Activated T-cell treated with anti-CD3 and anti-CD28 coated beads, Interleukin-2, amount 50 U/mL, for 72 hours (primary cell): ENCODE measurements around the gene DOCK6. TPM values are rescaled to one million over a fixed set of nuclear protein-coding genes. Genes with fewer than 3 reads are reported as not detected.

Experiments used
- ATAC-seq, 2 donors: fragments of 150-1000 bp; cut with Tn5 transposase; replicated peaks in 1 of 2; 2 replicates each; pipeline ENCODE4 v1.10.0; 2021; ENCODE audit warnings: moderate library complexity in 2 of 2, mild to moderate bottlenecking in 1 of 2
- DNase-seq, 2 donors: peaks; one replicate each; pipeline ENCODE4 v3.0.0; 2021 to 2022; ENCODE audit warnings: mixed read lengths in 1 of 2
- H3K27ac Mint-ChIP-seq: one replicate; pipeline ENCODE4 v1.8.0; 2022; ENCODE audit warnings: mild to moderate bottlenecking, moderate library complexity, mixed read lengths
- H3K27me3 Mint-ChIP-seq: one replicate; pipeline ENCODE4 v1.8.0; 2022; ENCODE audit warnings: low read depth, mixed read lengths
- H3K36me3 Mint-ChIP-seq, 2 donors: one replicate each; pipeline ENCODE4 v1.8.0; 2022; ENCODE audit warnings: mixed read lengths in 2 of 2, mild to moderate bottlenecking in 1 of 2; ENCODE audit not compliant: insufficient read depth in 2 of 2
- H3K4me1 Mint-ChIP-seq: one replicate; pipeline ENCODE4 v1.8.0; 2022; ENCODE audit warnings: low read depth, mixed read lengths
- H3K4me3 Mint-ChIP-seq, 2 donors: one replicate each; pipeline ENCODE4 v1.8.0; 2022; ENCODE audit warnings: mild to moderate bottlenecking in 2 of 2, mixed read lengths in 2 of 2, moderate library complexity in 2 of 2
- H3K9me3 Mint-ChIP-seq, 2 donors: one replicate each; pipeline ENCODE4 v1.8.0; 2022; ENCODE audit warnings: mixed read lengths in 2 of 2
- total RNA-seq, 2 donors: library from RNA; stranded (reverse); gene quantifications; one replicate each; pipeline ENCODE4 v1.2.3, GENCODE V29; 2022

Gene DOCK6
- 1 to 10 TPM; 8.4 to 9.1 TPM for total RNA-seq

- Mint-ChIP-seq H3K36me3 (peaks cover 0 to 2% of the 10 kb centered on the region in 2 donors), H3K27me3 (peaks cover 31% of the 10 kb centered on the region), H3K9me3 (no peaks in the 10 kb centered on the region), H3K4me3 (peak within 1 kb of the TSS; percentile 78 to 81), H3K27ac (no peak within 1 kb of the TSS), H3K4me1 (no peaks in the 10 kb centered on the region)
- DNase-seq = peak; percentile 45 to 58
- peak; percentile 86 for ATAC-seq
Observed at GRCh38 chr19:11261971-11262839, at the start of gene DOCK6. DOCK6 (minus strand) TSS chr19:11262524; CDS start chr19:11262440, 84 bp downstream.

GRCh38 chr19:11306337-11306736, 44.0 kb upstream of the DOCK6 start:
- H3K9me3 Mint-ChIP-seq = no peaks in the 10 kb centered on the region
- no peak for DNase-seq
- H3K4me3 Mint-ChIP-seq = no peak overlapping the region
- no peaks in the 10 kb centered on the region for H3K27me3 Mint-ChIP-seq
- ATAC-seq = no peak
- H3K36me3 Mint-ChIP-seq = no peaks in the 10 kb centered on the region
- no peaks in the 10 kb centered on the region for H3K4me1 Mint-ChIP-seq
- H3K27ac Mint-ChIP-seq = no peak overlapping the region

- Mint-ChIP-seq H3K27ac (no peak overlapping the region), H3K9me3 (no peaks in the 10 kb centered on the region), H3K4me1 (no peaks in the 10 kb centered on the region), H3K27me3 (no peaks in the 10 kb centered on the region), H3K4me3 (no peak overlapping the region), H3K36me3 (no peaks in the 10 kb centered on the region)
- DNase-seq = no peak
- no peak for ATAC-seq
Observed at GRCh38 chr19:11304936-11305335, 42.6 kb upstream of the DOCK6 start.

- Mint-ChIP-seq H3K36me3 (no peaks in the 10 kb centered on the region), H3K9me3 (no peaks in the 10 kb centered on the region), H3K4me1 (no peaks in the 10 kb centered on the region), H3K4me3 (no peak overlapping the region), H3K27me3 (no peaks in the 10 kb centered on the region), H3K27ac (no peak overlapping the region)
- DNase-seq = no peak
- ATAC-seq = no peak
Observed at GRCh38 chr19:11300811-11301120, 38.4 kb upstream of the DOCK6 start.

GRCh38 chr19:11299946-11300810, 37.9 kb upstream of the DOCK6 start:
- H3K9me3 Mint-ChIP-seq = no peaks in the 10 kb centered on the region
- ATAC-seq (no peak), DNase-seq (no peak)
- no peaks in the 10 kb centered on the region for H3K36me3 Mint-ChIP-seq
- no peaks in the 10 kb centered on the region for H3K27me3 Mint-ChIP-seq
- no peak overlapping the region for H3K4me3 Mint-ChIP-seq
- H3K27ac Mint-ChIP-seq = no peak overlapping the region
- H3K4me1 Mint-ChIP-seq = no peaks in the 10 kb centered on the region

- peaks cover 13% of the 10 kb centered on the region for H3K27me3 Mint-ChIP-seq
- no peak overlapping the region for H3K27ac Mint-ChIP-seq
- no peak overlapping the region for H3K4me3 Mint-ChIP-seq
Observed at GRCh38 chr19:11296264-11296663, 33.9 kb upstream of the DOCK6 start.

DNA sequence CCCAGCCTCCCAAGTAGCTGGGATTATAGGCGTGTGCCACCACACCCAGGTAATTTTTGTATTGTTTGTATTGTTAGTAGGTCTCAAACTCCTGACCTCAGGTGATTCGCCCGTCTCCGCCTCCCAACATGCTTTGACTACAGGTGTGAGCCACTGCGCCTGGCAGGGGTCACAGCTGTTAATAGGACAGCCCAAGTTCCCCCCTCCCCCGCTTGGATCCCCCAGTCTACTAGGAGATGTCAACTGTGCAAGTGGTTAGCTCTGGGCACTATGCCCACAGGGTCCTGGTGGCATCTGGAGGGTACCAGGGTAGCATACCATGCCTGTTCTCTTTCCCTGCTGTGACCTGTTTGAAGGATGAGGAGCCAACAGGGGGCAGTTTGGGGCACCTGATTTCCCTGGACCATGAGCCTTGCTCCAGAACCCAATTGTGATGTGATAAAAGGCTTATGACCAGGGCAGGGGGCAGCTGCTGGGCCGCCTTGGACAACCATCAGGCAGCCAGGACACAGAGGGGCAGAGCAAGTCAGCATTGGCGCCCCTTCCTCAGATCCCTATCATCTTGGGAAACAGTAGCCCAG, 33.4 kb upstream of the DOCK6 start, which contains the start of gene TSPAN16:
TSPAN16 (plus strand) TSS at position 496 of the 581 bp plus-strand sequence. CDS start 138 bp downstream, outside the sequence.
- ATAC-seq = no peak
- DNase-seq = no peak
- no peak within 1 kb of the TSS for H3K4me3 Mint-ChIP-seq
- H3K9me3 Mint-ChIP-seq = no peaks in the 10 kb centered on the region
- peaks cover 7% of the 10 kb centered on the region for H3K4me1 Mint-ChIP-seq
- no peaks in the 10 kb centered on the region for H3K36me3 Mint-ChIP-seq
- no peak within 1 kb of the TSS for H3K27ac Mint-ChIP-seq
- peaks cover 13% of the 10 kb centered on the region for H3K27me3 Mint-ChIP-seq

More at GRCh38 chr19:11296264-11296663, 33.9 kb upstream of the DOCK6 start:
- peaks cover 7% of the 10 kb centered on the region for H3K4me1 Mint-ChIP-seq
- DNase-seq (no peak), ATAC-seq (no peak)
- H3K36me3 Mint-ChIP-seq = no peaks in the 10 kb centered on the region
- no peaks in the 10 kb centered on the region for H3K9me3 Mint-ChIP-seq

DNA sequence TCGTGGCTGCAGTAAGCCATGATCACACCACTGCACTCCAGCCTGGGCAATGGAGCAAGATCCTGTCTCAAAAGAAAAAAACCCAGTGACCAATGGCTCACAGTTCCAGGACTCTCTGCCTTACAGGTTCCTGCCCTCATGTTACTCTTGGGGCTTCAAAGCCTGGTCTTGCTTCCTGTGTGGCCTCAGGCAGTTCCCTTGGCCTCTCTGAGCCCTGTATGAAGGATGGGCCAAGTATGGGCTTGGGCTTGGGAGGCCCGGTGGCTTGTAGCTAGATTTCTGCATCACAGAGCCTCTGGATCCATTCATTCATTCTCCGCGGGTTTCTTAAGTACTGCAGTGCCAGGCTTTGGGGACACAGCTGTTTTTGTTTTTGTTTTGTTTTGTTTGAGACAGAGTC, 32.9 kb upstream of the DOCK6 start:
- Mint-ChIP-seq H3K4me1 (peaks cover 7% of the 10 kb centered on the region), H3K27ac (no peak overlapping the region), H3K27me3 (peaks cover 13% of the 10 kb centered on the region), H3K36me3 (no peaks in the 10 kb centered on the region), H3K4me3 (no peak overlapping the region), H3K9me3 (no peaks in the 10 kb centered on the region)
- no peak for DNase-seq
- no peak for ATAC-seq

- peaks cover 7% of the 10 kb centered on the region for H3K4me1 Mint-ChIP-seq
- H3K4me3 Mint-ChIP-seq = peak overlapping the region; percentile 50 to 79
- no peaks in the 10 kb centered on the region for H3K9me3 Mint-ChIP-seq
- H3K27ac Mint-ChIP-seq = no peak overlapping the region
- ATAC-seq (peak; percentile 100), DNase-seq (peak; percentile 86 to 91)
- H3K36me3 Mint-ChIP-seq = no peaks in the 10 kb centered on the region
- H3K27me3 Mint-ChIP-seq = peaks cover 19% of the 10 kb centered on the region
Observed at GRCh38 chr19:11293433-11294389, 31.4 kb upstream of the DOCK6 start.

- H3K27ac Mint-ChIP-seq = no peak overlapping the region
- H3K36me3 Mint-ChIP-seq = no peaks in the 10 kb centered on the region
- no peaks in the 10 kb centered on the region for H3K9me3 Mint-ChIP-seq
- peaks cover 25% of the 10 kb centered on the region for H3K27me3 Mint-ChIP-seq
- no peak for DNase-seq
- H3K4me3 Mint-ChIP-seq = no peak overlapping the region
- no peak for ATAC-seq
- H3K4me1 Mint-ChIP-seq = peaks cover 11% of the 10 kb centered on the region
Observed at GRCh38 chr19:11291991-11292390, 29.7 kb upstream of the DOCK6 start.

- H3K4me3 Mint-ChIP-seq = no peak overlapping the region
- H3K4me1 Mint-ChIP-seq = peaks cover 17% of the 10 kb centered on the region
- H3K27ac Mint-ChIP-seq = no peak overlapping the region
- H3K9me3 Mint-ChIP-seq = no peaks in the 10 kb centered on the region
- ATAC-seq (no peak), DNase-seq (no peak)
- H3K36me3 Mint-ChIP-seq = no peaks in the 10 kb centered on the region
- peaks cover 28% of the 10 kb centered on the region for H3K27me3 Mint-ChIP-seq
Observed at GRCh38 chr19:11291415-11291814, 29.1 kb upstream of the DOCK6 start.

DNA sequence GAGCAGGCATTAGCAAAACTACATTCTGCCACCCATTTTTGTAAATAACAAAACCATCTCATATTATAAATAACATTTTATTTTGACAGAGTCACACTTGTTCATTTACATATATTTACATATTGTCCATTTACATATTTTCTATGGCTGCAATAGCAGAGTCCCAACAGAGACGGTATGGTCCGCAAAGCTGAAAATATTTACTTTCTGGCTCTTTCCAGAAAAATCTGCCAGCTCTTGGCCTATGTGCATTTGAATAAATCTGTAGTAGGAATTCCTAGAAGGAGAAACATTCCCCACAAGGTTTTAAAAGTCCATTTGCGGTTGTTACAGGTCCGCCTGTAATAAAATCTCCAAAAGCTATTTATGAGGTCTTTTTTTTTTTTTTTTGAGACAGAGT, 27.9 kb upstream of the DOCK6 start:
- no peak for DNase-seq
- Mint-ChIP-seq H3K4me3 (no peak overlapping the region), H3K4me1 (peaks cover 17% of the 10 kb centered on the region), H3K36me3 (no peaks in the 10 kb centered on the region), H3K27ac (no peak overlapping the region), H3K27me3 (peaks cover 28% of the 10 kb centered on the region), H3K9me3 (no peaks in the 10 kb centered on the region)
- ATAC-seq = no peak
